Measurements from ENCODE around the gene EFCAB6.

- TF ChIP-seq POLR2A (IDR thresholded peaks at IDR 0.05; ENCODE audit: low read depth) = no peak
- no peak for TF ChIP-seq CTCF (IDR thresholded peaks at IDR 0.05)
- TF ChIP-seq EP300 (IDR thresholded peaks at IDR 0.05) = no peak
Measured at GRCh38 chr22:43479962-43480361, 332.1 kb downstream of the EFCAB6 start.
